Neural cell (in vitro differentiated cells): ENCODE measurements around the gene UBR2.

Experiments used
- CTCF ChIP-seq: fragments of 450-650 bp; IDR thresholded peaks from 2 replicates; pipeline ENCODE4 v1.5.1; 2014; ENCODE audit warnings: antibody characterized with exemption, mild to moderate bottlenecking, moderate library complexity; ENCODE audit not compliant: poor library complexity, severe bottlenecking
- EP300 ChIP-seq: fragments of 450-650 bp; conservative IDR thresholded peaks from 2 replicates; pipeline ENCODE4 v1.6.1; 2014; ENCODE audit warnings: antibody characterized with exemption, mild to moderate bottlenecking, moderate library complexity; ENCODE audit not compliant: poor library complexity, severe bottlenecking
- EZH2 ChIP-seq: fragments of 200-600, 300-800 bp; shearing (Covaris generic), sonication (generic); IDR thresholded peaks from 2 replicates; pipeline ENCODE4 v1.6.1; 2014; ENCODE audit warnings: antibody characterized with exemption, low read length, borderline replicate concordance, mild to moderate bottlenecking; ENCODE audit not compliant: insufficient read depth, poor library complexity, severe bottlenecking
- MXI1 ChIP-seq: fragments of 450-650 bp; conservative IDR thresholded peaks from 2 replicates; pipeline ENCODE4 v1.6.1; 2014; ENCODE audit warnings: antibody characterized with exemption, mild to moderate bottlenecking; ENCODE audit not compliant: poor library complexity, severe bottlenecking
- POLR2AphosphoS5 ChIP-seq: IDR thresholded peaks from 2 replicates; pipeline ENCODE4 v1.6.1; 2012
- RAD21 ChIP-seq: fragments of 450-650 bp; conservative IDR thresholded peaks from 2 replicates; pipeline ENCODE4 v1.6.1; 2014; ENCODE audit warnings: antibody characterized with exemption, mild to moderate bottlenecking, moderate library complexity
- SMC3 ChIP-seq: fragments of 450-650 bp; conservative IDR thresholded peaks from 2 replicates; pipeline ENCODE4 v1.6.1; 2014; ENCODE audit warnings: antibody characterized with exemption, mild to moderate bottlenecking, moderate library complexity; ENCODE audit not compliant: poor library complexity
- TAF1 ChIP-seq: IDR thresholded peaks from 2 replicates; pipeline ENCODE4 v1.6.1; 2012; ENCODE audit warnings: low read depth
- TF ChIP-seq, protein P1 (sequence below): IDR thresholded peaks from 2 replicates; pipeline ENCODE4 v1.6.1; 2012; ENCODE audit warnings: borderline replicate concordance

GRCh38 chr6:42727627-42728026 is 163.8 kb downstream of the UBR2 start:
- TF ChIP-seq SMC3 (no peak), MXI1 (no peak), TAF1 (no peak), POLR2AphosphoS5 (no peak), CTCF (no peak), EP300 (no peak), EZH2 (no peak), RAD21 (no peak)
- TF ChIP-seq, protein P1, sequence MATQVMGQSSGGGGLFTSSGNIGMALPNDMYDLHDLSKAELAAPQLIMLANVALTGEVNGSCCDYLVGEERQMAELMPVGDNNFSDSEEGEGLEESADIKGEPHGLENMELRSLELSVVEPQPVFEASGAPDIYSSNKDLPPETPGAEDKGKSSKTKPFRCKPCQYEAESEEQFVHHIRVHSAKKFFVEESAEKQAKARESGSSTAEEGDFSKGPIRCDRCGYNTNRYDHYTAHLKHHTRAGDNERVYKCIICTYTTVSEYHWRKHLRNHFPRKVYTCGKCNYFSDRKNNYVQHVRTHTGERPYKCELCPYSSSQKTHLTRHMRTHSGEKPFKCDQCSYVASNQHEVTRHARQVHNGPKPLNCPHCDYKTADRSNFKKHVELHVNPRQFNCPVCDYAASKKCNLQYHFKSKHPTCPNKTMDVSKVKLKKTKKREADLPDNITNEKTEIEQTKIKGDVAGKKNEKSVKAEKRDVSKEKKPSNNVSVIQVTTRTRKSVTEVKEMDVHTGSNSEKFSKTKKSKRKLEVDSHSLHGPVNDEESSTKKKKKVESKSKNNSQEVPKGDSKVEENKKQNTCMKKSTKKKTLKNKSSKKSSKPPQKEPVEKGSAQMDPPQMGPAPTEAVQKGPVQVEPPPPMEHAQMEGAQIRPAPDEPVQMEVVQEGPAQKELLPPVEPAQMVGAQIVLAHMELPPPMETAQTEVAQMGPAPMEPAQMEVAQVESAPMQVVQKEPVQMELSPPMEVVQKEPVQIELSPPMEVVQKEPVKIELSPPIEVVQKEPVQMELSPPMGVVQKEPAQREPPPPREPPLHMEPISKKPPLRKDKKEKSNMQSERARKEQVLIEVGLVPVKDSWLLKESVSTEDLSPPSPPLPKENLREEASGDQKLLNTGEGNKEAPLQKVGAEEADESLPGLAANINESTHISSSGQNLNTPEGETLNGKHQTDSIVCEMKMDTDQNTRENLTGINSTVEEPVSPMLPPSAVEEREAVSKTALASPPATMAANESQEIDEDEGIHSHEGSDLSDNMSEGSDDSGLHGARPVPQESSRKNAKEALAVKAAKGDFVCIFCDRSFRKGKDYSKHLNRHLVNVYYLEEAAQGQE = no peak
